ENCODE measurements around the gene CHRM5. TPM values are rescaled to one million over a fixed set of nuclear protein-coding genes. Genes with fewer than 3 reads are reported as not detected.

Gene CHRM5
- total RNA-seq, 1 donor from 2014 or later, result 0.47 TPM

DNA sequence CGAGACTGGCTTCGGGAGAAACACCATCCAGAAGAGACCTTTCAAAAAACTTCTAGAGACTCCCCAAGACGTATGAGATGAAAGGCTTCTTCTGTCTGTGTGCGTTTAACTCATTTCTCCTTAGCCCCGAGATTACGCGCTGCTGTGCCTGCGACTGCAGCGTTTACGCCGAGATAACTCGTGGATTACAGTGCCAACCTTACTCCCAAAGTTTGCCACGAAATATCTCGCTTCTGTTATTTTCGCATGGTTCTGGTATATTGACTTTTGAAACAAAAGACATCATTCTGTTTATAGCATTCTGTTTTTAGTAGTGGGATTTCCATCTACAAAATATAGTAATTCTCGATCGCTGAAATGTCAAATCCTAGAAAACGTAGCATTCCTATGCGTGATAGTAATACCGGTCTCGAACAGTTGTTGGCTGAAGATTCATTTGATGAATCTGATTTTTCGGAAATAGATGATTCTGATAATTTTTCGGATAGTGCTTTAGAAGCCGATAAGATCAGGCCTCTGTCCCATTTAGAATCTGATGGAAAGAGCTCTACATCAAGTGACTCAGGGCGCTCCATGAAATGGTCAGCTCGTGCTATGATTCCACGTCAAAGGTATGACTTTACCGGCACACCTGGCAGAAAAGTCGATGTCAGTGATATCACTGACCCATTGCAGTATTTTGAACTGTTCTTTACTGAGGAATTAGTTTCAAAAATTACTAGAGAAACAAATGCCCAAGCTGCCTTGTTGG lies 134.1 kb downstream of the CHRM5 start:
- DNase-seq, result no peak

DNA sequence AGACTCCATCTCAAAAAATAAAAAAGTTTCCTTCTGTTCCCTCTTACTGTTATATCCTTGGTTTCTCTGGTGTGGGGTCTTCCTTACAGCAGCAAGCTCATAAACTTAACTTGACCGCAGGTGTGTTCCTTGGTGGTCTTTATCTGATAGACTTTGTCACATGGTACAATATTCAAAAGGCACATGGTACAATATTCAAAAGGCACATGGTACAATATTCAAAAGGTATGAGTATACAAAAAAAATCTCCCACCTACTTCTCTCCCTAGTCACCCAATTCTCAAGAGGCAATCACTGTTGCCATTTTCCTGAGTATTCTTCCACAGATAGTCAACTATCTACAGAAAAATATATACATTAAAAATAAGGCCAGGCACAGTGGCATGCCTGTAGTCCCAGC lies 138.1 kb downstream of the CHRM5 start:
- DNase-seq, result no peak

DNA sequence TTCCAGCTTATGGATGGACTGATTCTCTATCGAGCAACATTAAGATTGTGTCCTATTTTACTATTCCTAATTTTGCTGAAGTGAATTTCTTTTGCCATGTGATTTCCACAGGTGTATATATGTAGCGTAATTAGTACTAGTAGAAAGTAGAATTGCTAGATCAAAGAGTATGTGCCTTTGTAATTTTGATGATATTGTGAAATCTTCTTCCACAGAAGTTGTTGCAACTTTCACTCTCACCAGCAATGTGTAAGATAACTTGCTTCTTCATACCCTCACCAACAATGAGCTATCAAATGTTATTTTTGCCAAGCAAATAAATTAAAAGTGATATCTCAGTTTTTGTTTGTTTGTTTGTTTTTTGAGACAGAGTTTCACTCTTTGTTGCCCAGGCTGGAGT lies 139.0 kb downstream of the CHRM5 start:
- no peak for DNase-seq

DNA sequence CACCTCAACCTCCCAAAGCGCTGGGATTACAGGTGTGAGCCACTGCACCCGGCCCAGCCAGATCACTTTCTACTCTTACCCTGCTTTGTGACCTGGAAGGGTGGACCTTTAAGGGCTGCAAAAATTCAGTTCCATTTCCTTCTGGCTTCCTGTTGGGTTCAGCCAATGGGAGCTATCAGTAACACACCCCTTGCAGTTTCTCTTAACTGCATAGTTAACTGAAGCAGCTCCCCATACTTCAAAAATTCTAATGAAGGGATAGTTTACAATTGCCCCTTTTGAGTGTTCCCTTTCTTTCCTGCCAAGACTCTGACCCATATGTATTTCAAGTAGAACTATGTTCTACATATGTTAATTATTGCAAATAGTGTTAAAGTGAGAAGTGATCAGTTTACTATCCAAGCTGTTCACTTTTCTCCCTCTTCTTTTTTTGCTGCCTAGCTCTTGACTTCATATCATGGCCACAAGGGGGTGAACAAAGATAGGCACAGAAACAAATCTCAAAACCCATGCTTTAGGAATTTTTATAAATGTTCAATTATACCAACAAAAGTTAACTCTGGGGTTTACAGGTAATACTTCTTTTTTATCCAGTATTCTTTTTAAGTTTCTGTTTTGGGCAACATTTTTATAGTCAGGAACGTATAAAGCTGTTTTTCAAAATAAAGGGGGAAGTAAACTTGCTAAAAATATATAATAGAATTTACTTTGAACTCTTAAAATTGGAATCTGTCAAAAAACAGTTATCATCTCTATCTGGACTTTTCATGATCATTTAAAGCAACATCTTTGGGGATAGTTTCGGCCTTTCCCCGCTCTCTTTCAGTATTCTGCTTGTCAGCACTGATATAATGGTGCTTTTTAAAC lies 141.7 kb downstream of the CHRM5 start:
- DNase-seq, result no peak

DNA sequence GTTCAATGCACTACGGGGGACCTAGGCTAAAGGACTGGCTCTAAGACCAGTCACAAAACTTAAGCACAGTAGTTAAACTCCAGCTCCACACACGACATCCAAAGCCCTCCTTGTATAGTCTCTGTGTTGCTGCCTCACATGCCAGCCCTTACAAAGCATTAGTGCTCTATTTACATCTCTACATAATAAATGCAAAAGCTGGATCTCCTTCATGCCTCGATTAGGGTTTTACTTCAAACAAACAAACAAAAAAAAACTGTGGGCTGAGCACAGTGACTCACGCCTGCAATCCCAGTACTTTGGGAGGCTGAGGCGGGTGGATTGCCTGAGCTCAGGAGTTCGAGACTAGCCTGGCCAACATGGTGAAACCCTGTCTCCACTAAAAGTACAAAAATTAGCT lies 143.2 kb downstream of the CHRM5 start:
- no peak for DNase-seq

DNA sequence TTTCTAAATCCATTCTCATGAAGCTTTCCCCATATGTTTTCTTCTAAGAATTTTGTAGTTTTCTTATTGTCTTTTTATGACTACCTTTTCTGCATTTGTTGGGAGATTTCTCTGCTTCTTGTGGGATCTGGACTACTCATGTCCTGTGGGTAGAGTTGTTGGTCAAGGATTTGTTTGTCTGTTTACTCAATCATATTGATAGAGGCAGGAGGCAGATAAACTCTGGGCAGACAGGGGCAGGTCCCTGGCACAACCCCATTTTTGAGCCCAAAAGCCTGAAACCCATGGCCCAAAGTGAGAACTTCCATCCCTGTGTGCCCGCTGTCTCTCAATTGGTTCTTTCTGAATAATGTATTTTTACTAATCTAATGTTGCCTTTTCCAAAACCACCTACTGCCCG lies 145.9 kb downstream of the CHRM5 start:
- no peak for DNase-seq

DNA sequence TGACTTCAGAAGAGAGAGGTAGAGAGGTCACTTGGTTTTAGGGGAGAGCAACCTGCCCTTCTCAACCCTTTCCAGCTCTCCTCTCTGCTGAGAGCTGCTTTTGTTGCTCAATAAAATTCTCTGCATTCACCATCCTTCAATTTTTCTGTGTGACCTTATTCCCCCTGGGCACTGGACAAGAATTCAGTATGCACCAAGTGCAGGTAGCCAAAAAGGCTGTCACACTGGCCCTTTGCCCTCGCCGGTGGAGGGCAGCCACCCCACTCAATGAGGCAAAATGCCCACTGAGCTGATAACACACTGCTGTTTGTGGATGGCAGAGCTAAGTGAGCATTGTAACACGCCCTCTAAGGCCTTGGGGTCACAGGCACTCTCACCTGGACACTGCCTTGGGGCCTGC lies 146.4 kb downstream of the CHRM5 start:
- DNase-seq, result no peak

DNA sequence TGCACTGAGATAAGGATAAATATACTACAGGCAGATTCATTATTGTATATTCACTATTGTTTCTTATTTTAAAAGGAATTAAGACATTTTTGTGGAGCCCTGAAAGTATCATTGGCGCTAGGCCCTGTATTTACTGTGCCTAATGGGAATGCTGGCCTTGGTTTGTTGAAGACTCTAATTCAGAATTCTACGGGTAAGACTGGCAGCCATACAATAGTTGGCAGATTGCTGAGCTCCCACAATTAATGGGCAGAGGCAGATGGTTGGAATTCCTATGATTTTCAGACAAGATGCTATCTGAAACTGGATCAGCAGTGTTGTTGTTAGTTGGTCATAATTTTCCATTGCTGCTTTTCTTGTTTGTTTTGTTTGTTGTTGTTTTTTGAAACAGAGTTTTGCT lies 148.3 kb downstream of the CHRM5 start:
- no peak for DNase-seq

Other genes starting within 250 kb of the CHRM5 start
- gene AVEN, start 70.7 kb downstream of the CHRM5 start, total RNA-seq, result 8.0 TPM
- 21.2 TPM for gene EMC7, start 133.4 kb downstream of the CHRM5 start, total RNA-seq
- 6.2 TPM for gene PGBD4, start 133.6 kb downstream of the CHRM5 start, total RNA-seq
- 117 TPM for gene KATNBL1, start 241.6 kb downstream of the CHRM5 start, total RNA-seq